GM12801 (cell line): ENCODE data around the gene POLD4.

Experiments
- TF ChIP-seq, protein P1 (sequence below): IDR thresholded peaks from one replicate; pipeline ENCODE4 v1.5.1; 2011; ENCODE audit warnings: control low read depth; ENCODE audit not compliant: insufficient read length; ENCODE audit errors: extremely low read depth

The POLD4 gene

DNA sequence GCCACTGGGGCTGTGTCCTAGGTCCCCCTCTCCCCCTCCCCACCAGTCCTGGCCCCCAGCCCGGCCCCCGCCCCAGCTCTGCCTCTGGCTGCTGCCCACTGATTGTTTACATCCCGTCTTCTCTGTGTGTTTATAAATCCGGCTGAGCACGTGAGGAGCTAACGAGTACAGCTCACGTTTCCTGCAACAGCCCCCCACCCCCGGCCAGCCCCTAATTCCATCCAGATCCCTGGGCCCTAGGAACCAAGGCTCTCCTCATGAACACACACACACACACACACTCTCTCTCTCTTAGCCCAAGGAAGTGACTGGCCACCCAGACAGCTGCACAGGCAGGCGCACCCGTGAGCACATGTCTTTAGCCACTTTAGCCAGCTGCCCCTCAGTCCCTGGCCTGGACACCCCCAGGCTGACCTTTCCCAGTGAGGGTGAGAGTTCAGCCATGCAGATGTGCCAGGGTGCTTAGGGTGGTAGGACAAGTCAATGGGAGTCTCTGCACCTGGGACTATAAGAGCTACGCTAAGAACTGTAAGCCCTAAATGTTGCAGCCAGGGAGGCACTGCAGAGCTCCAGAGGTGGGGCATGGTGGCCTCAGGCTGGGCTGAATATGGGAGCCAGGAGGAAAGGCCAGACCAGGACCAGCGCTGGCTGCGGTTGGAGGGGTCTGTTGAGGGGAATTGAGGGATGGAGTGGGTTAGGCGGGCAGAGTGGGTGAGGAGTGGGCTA is 17.2 kb upstream of the POLD4 start:
- TF ChIP-seq, protein P1, sequence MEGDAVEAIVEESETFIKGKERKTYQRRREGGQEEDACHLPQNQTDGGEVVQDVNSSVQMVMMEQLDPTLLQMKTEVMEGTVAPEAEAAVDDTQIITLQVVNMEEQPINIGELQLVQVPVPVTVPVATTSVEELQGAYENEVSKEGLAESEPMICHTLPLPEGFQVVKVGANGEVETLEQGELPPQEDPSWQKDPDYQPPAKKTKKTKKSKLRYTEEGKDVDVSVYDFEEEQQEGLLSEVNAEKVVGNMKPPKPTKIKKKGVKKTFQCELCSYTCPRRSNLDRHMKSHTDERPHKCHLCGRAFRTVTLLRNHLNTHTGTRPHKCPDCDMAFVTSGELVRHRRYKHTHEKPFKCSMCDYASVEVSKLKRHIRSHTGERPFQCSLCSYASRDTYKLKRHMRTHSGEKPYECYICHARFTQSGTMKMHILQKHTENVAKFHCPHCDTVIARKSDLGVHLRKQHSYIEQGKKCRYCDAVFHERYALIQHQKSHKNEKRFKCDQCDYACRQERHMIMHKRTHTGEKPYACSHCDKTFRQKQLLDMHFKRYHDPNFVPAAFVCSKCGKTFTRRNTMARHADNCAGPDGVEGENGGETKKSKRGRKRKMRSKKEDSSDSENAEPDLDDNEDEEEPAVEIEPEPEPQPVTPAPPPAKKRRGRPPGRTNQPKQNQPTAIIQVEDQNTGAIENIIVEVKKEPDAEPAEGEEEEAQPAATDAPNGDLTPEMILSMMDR: no peak

DNA sequence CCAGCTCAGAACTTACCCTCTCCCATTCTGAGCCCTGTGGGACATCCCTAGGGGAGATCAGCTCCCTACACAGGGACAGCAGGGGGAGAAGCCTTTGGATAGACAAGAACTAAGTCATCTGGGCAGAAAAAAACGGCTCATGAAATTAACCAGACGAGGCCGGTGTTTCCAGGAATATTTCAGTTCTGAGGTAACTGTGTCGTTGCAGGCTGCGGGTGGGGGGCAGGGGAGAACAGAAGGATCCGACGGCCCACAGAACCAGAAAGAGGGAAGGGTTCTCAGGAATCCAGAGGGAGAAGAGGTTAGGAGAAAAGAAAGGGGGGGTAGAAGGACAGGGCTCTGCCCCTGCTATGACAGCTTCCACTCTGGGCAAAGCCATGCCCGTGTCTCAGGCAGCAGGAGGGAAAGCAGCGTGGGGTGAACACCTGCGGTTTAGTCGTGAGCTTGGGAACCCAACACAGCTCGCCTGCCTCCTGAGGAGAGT is 16.5 kb upstream of the POLD4 start:
- TF ChIP-seq, protein P1: no peak

DNA sequence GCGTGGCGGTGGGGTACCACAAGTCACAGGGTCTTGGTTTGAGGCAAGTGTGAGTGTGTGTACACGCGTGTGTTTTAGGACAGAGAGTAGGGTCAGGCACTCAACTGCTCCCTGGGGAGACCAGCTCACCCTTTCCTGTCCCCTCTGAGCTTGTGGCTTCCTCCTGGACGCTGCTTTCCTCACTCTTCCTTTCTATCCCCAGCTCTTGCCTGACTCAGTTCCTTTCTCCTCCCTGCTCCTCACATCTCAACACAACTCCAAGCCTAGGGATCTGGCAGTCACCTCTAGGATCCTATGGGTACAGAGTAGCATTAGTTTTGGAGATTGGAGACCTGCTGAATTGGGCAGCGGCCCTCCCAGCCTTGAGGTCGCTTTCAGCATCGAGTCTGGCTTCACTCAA is 15.9 kb upstream of the POLD4 start:
- TF ChIP-seq, protein P1: no peak

DNA sequence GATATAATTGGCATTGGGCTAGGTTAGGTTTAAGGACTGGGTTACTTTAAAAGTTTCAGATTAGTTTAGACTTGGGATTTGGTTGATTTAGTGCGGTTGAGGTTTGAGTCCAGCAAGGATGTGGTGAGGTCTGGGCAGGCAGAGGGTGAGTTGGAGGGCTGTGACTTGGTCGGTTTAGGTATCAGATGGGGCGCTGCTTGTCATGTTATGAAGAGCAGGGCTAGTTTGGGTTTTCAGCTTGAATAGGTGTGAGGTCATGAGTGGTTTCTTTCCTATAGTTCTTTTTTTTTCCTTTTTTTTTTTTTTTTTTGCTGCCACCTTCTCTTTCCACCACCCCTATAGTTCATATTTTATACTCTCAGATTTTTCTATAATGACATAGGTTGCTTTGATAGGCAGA is 15.3 kb upstream of the POLD4 start:
- TF ChIP-seq, protein P1: no peak

DNA sequence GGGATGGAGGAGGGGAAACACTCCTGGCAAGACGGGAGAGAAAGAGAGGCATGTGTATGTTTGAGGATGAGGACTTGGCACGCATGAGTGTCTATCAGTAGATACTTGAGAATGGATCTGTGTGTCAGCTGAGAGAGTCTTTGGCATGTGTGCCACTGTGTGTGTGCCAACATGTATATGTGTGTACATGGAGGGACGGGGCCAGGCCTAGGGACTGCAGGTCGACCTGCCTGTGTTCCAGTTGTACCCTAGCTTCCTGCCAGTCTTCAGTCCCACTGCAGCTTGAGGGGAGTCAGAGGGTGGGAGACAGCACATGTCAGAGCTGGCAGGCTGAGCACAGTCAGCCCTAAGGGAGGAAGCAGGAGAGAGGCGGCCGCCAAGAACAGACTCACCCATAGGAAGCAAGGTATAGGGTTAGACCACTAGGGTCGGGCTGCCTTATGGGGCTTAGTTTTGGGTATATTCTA is 14.4 kb upstream of the POLD4 start:
- TF ChIP-seq, protein P1: no peak

DNA sequence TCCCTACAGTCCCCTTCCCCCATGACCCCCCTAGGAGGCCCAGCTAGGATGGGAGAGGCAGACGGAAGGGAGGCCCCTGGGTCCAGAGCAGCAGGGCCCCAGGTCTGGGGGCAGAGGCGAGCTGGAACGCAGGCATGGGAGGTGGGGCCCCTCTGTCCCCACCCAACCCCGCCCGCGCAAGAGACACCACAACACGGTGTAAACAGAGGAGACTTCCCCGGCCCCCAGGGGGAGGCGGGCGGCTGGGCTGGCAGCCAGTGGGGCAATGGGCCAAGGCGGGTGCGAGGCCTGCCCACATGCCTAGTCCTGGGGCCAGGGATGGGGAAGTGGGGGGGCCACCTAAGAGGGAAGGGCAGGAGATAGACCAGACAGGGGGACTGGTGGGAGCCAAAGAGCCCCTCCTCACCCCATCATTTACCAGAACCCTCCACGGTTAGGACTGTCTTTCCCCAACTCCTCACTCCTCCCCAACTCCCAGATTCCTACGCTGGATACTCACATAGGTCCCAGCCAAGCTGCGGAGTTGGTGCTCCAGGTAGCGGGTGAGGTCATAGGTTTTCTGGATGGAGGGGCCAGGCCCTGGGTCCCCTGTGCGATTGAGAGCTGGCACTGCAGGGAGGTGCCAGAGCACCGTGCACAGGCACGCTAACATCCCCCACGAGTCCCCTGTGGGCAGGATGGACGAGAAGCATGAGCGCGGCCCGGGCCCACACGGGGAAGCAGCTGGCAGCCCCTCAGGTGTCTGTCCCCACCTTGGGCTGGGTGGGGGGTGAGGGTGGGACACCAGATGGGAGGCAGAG is 13.8 kb upstream of the POLD4 start:
- TF ChIP-seq, protein P1: no peak

DNA sequence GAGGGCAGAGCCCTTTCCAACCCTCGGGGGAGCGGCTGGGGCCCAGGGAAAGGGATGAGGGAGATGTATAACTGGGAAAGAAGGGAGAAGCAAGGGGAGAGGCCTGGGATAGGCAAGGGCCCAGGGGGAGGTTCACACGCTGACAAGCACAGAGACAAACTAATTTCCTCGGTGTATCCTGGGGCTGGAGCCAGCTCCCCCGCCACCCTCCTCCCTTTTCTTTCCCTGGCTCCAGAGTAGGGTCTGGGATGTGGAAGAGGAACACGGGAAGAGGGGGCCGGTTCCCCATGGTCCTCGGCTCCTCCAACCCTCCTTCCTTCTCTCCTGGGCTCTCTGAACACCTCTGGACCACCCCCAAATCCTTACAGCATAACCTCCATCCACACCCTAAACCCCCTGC is 13.2 kb upstream of the POLD4 start:
- TF ChIP-seq, protein P1: no peak
